Measurements from ENCODE around the gene KIF1C. TPM values are rescaled to one million over a fixed set of nuclear protein-coding genes. Genes with fewer than 3 reads are reported as not detected.
"Not testable (repeated sequence)": the region's sequence is repeated elsewhere in the genome, so short reads cannot be mapped to it uniquely, and the experiment has no call there.

The KIF1C gene
- total RNA-seq, 1 experiment from 2014 or later = 29.8 TPM

DNA sequence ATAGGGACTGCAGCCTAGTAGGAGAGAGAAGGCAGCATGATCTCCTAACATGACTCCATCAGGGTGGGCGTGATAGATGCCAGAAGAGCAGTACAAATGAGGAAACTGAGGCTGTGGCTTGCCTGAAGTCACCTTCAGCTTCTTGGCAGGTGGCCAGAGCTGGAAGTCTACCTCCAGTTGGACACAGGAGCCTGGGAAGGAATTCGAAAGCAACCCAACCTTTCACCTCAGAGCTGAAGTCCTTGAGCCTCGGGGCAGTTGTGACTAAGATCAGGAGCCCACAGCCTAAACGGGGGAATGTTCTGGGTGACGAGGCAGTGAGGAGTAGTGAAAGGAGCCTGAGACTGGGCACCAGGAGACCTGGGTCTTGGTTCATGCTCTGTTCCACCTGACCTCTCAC lies 46.9 kb downstream of the KIF1C start:
- DNase-seq (ENCODE audit: low read depth) = peak; percentile 84

DNA sequence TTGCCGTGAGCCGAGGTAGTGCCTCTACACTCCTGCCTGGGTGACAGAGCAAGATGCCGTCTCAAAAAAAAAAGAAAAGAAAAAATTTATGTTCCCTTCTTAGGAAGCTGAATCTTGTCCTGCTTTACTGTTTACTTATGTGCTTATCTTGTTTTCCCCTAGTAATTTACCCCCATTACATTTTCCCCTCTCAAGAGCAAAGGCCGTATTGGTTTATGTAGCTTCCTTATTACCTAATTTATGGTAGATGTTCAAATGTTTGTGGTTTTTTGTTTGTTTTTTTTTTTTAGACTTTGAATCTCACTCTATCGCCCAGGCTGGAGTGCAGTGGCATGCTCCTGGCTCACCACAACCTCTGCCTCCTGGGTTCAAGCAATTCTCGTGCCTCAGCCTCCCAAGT lies 47.7 kb downstream of the KIF1C start:
- no peak for DNase-seq (ENCODE audit: low read depth)

DNA sequence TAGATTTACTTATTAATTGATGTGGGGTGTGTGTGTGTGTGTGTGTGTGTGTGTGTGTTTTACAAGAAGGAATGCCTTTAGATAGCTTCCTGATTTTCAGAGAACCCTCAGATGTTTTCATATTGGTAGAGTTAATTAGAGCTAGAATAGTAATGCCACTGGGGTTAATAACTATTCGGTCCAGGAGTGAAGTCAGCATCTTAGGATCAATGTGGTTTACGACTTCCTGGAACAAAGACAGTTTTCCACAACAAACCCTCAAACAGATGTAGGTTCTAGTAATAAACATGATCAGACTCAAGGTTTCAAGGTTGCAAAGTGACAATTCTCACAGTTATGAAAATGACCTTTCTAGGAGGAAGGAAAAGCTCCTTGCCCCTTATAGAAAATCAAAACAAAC lies 49.7 kb downstream of the KIF1C start:
- no peak for DNase-seq (ENCODE audit: low read depth)

DNA sequence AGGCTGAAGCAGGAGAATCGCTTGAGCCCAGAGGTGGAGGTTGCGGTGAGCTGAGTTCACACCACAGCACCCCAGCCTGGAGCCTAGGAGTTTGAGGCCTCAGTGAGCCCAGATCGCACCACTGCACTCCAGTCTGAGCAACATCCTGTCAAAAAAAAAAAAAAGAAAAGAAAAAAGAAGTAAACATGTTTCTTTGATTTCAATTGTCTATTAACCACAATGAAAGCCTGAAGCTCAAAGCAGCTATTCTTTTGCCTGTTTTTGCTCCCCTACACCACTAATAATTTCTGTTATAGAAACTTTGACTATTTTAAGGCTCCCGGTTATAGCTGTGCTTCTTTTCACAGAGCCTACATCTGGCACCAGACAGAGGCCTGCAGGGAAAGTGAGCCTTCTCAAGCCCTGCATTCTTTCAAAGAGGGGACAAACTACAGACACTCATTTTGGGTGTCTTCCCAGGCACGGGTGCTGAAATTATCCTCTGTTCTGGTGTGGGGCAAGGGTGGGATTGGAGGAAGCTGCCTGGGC lies 51.6 kb downstream of the KIF1C start:
- no peak for DNase-seq (ENCODE audit: low read depth)

DNA sequence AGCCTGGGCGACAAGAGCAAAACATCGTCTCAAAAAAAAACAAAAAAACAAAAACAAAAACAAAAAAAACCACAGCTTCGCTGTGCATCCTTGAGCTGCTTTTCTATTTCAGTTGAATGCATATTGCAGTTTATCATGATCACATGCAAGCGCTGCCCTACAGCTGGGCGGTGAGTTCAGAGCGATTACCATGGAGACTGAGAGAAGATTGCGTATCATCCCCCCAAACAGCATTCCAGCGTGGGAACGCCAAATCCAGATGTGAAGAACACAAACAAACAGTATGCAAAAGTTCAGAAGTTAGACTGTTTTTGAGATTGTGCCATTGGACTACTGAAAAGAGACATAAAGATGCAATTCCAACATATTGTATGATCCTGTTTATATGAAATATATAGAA lies 52.5 kb downstream of the KIF1C start:
- no peak for DNase-seq (ENCODE audit: low read depth)

DNA sequence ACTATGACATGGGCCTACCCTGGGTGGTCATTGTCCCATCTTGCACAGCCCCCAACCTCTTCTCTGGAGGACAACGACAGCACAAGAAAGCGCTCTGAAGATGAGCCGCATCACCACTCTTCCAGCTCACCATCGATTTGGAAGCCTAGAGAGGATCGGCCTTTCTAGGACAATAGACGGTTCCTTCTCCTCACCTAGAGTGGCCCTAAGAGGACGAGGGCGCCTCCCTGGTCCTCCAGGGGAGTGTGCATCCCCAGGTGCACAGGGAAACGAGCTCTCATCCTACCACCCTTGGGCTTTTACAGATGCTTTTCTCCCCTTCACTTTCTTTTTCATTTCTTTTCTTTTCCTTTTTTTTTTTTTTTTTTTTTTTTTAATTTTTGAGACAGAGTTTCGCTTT lies 57.8 kb downstream of the KIF1C start:
- no peak for DNase-seq (ENCODE audit: low read depth)

DNA sequence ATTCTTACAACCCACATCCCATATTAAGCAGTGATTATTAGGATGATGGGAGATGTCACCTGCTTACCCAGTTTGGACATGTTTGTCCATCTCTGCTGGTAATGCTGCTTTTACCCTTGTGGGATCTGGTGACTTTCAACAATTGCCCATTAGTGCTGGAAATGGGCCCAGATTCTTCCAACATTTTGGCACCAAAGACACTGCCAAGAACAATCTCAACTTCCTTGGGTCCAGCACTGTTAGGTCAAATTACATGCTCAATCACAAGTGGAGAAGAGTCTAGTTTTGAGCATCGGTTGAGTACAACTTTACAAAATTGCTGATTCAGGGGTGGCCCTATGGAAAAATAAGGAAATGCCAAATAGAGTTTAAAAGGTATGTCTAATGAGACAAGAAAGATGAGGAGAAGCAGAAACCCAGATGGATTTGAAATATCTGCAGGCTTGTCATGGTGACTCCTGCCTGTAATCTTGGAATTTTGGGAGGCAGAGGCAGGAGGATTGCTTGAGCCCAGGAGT lies 67.5 kb downstream of the KIF1C start:
- peak; percentile 20 for DNase-seq (ENCODE audit: low read depth)

DNA sequence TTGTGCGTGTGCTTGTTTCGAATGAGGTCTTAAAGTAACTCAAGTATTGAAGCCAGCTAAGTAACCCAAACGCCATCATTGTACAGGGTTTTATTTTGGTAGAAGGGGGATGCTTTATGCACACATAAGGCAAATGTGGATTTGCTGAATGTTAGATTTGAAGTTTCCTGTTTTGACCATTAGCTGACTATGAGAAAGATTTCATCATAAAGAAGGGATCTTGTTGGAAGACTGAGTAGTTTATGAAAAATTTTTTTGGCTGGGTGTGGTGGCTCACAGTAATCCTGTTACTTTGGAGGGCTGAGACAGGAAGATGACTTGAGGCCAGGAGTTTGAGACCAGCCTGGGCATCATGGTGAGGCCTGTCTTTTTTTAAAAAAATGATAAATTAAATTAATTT lies 70.5 kb downstream of the KIF1C start:
- DNase-seq (ENCODE audit: low read depth) = no peak

DNA sequence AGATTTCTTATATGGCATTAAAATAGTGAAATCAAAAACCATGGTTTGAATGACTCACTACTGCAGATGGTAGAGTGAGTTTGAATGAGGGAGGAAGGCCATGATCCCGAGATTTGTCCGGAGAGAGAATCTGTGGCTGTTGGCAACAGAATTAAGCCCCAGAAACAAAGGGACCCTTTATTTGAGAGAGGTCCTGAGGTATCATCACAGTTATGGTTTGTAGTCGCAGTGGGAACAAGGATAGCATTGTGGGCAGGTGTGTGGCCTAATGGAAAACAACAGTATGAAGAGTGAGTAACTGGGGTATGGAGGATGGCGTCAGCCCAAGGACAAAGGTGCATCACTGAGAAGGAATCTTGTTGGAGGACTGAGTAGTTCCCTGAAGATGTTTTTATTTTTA lies 72.0 kb downstream of the KIF1C start:
- peak; percentile 34 for DNase-seq (ENCODE audit: low read depth)

DNA sequence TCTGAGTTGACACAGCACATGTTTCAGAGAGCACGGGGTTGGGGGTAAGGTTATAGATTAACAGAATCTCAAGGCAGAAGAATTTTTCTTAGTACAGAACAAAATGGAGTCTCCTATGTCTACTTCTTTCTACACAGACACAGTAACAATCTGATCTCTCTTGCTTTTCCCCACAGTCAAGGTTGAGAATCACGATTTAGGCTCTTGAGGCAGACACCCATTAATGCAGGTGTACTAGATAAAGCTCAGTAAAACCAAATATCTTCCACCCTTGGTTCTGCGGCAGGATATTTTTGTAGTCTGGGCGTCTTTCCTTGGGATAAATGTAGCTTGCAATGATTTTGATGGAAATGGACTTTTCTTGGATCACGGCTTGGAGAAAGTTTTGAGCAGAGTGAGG lies 77.7 kb downstream of the KIF1C start:
- DNase-seq (ENCODE audit: low read depth) = not testable (repeated sequence)

DNA sequence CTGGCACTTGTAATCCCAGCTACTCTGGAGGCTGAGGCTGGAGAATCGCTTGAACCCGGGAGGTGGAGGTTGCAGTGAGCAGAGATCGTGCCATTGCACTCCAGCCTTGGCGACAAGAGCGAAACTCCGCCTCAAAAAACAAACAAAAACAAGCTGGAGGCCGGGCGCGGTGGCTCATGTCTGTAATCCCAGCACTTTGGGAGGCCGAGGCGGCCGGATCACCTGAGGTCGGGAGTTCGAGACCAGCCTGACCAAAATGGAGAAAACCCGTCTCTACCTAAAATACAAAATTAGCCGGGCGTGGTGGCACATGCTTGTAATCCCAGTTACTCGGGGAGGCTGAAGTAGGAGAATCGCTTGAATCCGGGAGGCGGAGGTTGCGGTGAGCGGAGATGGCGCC lies 79.5 kb downstream of the KIF1C start:
- not testable (repeated sequence) for DNase-seq (ENCODE audit: low read depth)

DNA sequence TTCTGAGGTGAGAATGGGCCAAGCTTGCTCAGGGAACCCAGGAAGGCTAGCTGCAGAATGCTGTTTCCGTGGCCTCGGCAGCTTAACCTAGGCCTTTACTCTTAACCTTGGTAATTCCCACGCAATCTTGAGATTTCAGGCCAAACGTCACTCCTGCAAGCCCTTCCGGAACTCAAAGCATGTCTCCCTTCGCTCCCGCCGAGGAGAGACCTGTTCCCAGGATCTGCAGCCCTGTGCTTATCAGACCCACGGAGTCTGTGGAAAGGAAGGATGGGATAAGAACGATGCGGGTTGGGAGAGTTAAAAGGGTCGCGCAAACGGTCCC lies 80.0 kb downstream of the KIF1C start:
- no peak for DNase-seq (ENCODE audit: low read depth)

Other genes with a start within 250 kb of the KIF1C start
- not detected in 2 replicates for gene TM4SF5, start 226.1 kb upstream of the KIF1C start, total RNA-seq (2014; rRNA removed; shearing (Covaris generic))
- gene VMO1, start 211.6 kb upstream of the KIF1C start, total RNA-seq (2014; rRNA removed; shearing (Covaris generic)) = 0.34 TPM in 1 of 2 replicates, not detected in the other
- not detected in 2 replicates for gene GLTPD2, start 209.0 kb upstream of the KIF1C start, total RNA-seq (2014; rRNA removed; shearing (Covaris generic))
- gene PSMB6, start 201.8 kb upstream of the KIF1C start, total RNA-seq (2014; rRNA removed; shearing (Covaris generic)) = 296 and 331 TPM in 2 replicates
- gene PLD2, start 190.8 kb upstream of the KIF1C start, total RNA-seq (2014; rRNA removed; shearing (Covaris generic)) = 3.7 and 7.5 TPM in 2 replicates
- gene MINK1, start 164.6 kb upstream of the KIF1C start, total RNA-seq (2014; rRNA removed; shearing (Covaris generic)) = 20.2 and 28.7 TPM in 2 replicates
- 0.20 TPM in 1 of 2 replicates, not detected in the other for gene C17orf107, start 98.4 kb upstream of the KIF1C start, total RNA-seq (2014; rRNA removed; shearing (Covaris generic))
- gene CHRNE, start 94.9 kb upstream of the KIF1C start, total RNA-seq (2014; rRNA removed; shearing (Covaris generic)) = 0.02 TPM in 1 of 2 replicates, not detected in the other
- gene GP1BA, start 65.7 kb upstream of the KIF1C start, total RNA-seq (2014; rRNA removed; shearing (Covaris generic)) = 0.05 TPM in 1 of 2 replicates, not detected in the other
- 87.0 and 103 TPM in 2 replicates for gene SLC25A11, start 57.9 kb upstream of the KIF1C start, total RNA-seq (2014; rRNA removed; shearing (Covaris generic))
- gene RNF167, start 57.7 kb upstream of the KIF1C start, total RNA-seq (2014; rRNA removed; shearing (Covaris generic)) = 27.8 and 30.5 TPM in 2 replicates
- 1,238 and 1,483 TPM in 2 replicates for gene PFN1, start 49.4 kb upstream of the KIF1C start, total RNA-seq (2014; rRNA removed; shearing (Covaris generic))
- 0.27 and 1.1 TPM in 2 replicates for gene ENO3, start 46.8 kb upstream of the KIF1C start, total RNA-seq (2014; rRNA removed; shearing (Covaris generic))
- 30.0 and 38.4 TPM in 2 replicates for gene SPAG7, start 30.1 kb upstream of the KIF1C start, total RNA-seq (2014; rRNA removed; shearing (Covaris generic))
- 4.8 and 11.0 TPM in 2 replicates for gene CAMTA2, start 10.3 kb upstream of the KIF1C start, total RNA-seq (2014; rRNA removed; shearing (Covaris generic))
- gene INCA1, start 428 bp upstream of the KIF1C start, total RNA-seq (2014; rRNA removed; shearing (Covaris generic)) = not detected in 2 replicates
- 0.32 TPM in 1 of 2 replicates, not detected in the other for gene SLC52A1, start 37.5 kb downstream of the KIF1C start, total RNA-seq (2014; rRNA removed; shearing (Covaris generic))
- 2.2 and 3.2 TPM in 2 replicates for gene ZFP3, start 80.5 kb downstream of the KIF1C start, total RNA-seq (2014; rRNA removed; shearing (Covaris generic))
- 7.1 and 8.9 TPM in 2 replicates for gene ZNF232, start 113.9 kb downstream of the KIF1C start, total RNA-seq (2014; rRNA removed; shearing (Covaris generic))
- 0.02 TPM in 1 of 2 replicates, not detected in the other for gene USP6, start 118.1 kb downstream of the KIF1C start, total RNA-seq (2014; rRNA removed; shearing (Covaris generic))
- 9.5 and 10.2 TPM in 2 replicates for gene ZNF594, start 193.9 kb downstream of the KIF1C start, total RNA-seq (2014; rRNA removed; shearing (Covaris generic))
- gene SCIMP, start 236.9 kb downstream of the KIF1C start, total RNA-seq (2014; rRNA removed; shearing (Covaris generic)) = not detected in 2 replicates